DND-41 (cell line): ENCODE data around the gene INPP5J.
"Not testable (repeated sequence)": the region's sequence is repeated elsewhere in the genome, so short reads cannot be mapped to it uniquely, and the experiment has no call there.

Source experiments
- EZH2 ChIP-seq: IDR thresholded peaks from 3 replicates; pipeline ENCODE4 v1.6.1; 2012; ENCODE audit warnings: borderline replicate concordance, low read depth, mild to moderate bottlenecking, moderate library complexity, low read length, inconsistent platforms; ENCODE audit not compliant: severe bottlenecking
- TF ChIP-seq, protein P1 (sequence below): IDR thresholded peaks from 2 replicates; pipeline ENCODE4 v1.5.1; 2012; ENCODE audit warnings: borderline replicate concordance, low read length, moderate library complexity, mild to moderate bottlenecking; ENCODE audit not compliant: poor library complexity, severe bottlenecking; ENCODE audit errors: extremely low read depth

GRCh38 chr22:31073545-31074145 lies 49.1 kb upstream of the INPP5J start:
- not testable (repeated sequence) for TF ChIP-seq EZH2
- TF ChIP-seq, protein P1, sequence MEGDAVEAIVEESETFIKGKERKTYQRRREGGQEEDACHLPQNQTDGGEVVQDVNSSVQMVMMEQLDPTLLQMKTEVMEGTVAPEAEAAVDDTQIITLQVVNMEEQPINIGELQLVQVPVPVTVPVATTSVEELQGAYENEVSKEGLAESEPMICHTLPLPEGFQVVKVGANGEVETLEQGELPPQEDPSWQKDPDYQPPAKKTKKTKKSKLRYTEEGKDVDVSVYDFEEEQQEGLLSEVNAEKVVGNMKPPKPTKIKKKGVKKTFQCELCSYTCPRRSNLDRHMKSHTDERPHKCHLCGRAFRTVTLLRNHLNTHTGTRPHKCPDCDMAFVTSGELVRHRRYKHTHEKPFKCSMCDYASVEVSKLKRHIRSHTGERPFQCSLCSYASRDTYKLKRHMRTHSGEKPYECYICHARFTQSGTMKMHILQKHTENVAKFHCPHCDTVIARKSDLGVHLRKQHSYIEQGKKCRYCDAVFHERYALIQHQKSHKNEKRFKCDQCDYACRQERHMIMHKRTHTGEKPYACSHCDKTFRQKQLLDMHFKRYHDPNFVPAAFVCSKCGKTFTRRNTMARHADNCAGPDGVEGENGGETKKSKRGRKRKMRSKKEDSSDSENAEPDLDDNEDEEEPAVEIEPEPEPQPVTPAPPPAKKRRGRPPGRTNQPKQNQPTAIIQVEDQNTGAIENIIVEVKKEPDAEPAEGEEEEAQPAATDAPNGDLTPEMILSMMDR = not testable (repeated sequence)
